Measurements from ENCODE around the gene SYT9. TPM values are rescaled to one million over a fixed set of nuclear protein-coding genes. Genes with fewer than 3 reads are reported as not detected.

Gene SYT9
- total and polyA plus RNA-seq, 9 of the 15 experiments (the other 6 are each of a cell fraction or from before 2014, with no cell fraction given), result 0.01 TPM; not detected in 8

GRCh38 chr11:7347611-7348431, 96.1 kb downstream of the SYT9 start:
- ChIA-PET CTCF (ENCODE audit: low intra/inter-chr PET ratio) (no interaction called here), POLR2A (interaction anchor here (0.7 kb wide), 1 partner anchor 352 kb away, joined by 6 read pairs; no protein-coding TSS in a partner anchor)
- no peaks in the 10 kb centered on the region for H3K9me1 ChIP-seq (ENCODE audit: control insufficient read depth, insufficient read depth, low read length)
- no peaks in the 10 kb centered on the region for H3K4me1 ChIP-seq (replicated peaks in 1 of 2; ENCODE audit: control insufficient read depth in 2 of 2, insufficient read depth in 2 of 2, low read length in 2 of 2)
- BruUV-seq (replicated peaks), result no TSS peak
- H3K36me3 ChIP-seq (ENCODE audit: control insufficient read depth, insufficient read depth, low read length), result no peaks in the 10 kb centered on the region
- H3K9ac ChIP-seq (ENCODE audit: insufficient read depth in 1 of 2, low read depth in 2 of 2, low read length in 2 of 2), result no peak overlapping the region
- no peak overlapping the region for H3K4me2 ChIP-seq (ENCODE audit: insufficient read depth, low read length)
- H3K9me3 ChIP-seq (replicated peaks; ENCODE audit: control insufficient read depth, insufficient read depth, low read depth, low read length), result no peaks in the 10 kb centered on the region
- WGBS (ENCODE audit: insufficient coverage, low coverage, missing lambda C conversion rate), result 0% methylated on average over 6 of the region's 6 CpGs
- H2AFZ ChIP-seq (ENCODE audit: low read depth, low read length), result no peak overlapping the region
- FAIRE-seq (no peak), DNase-seq (ENCODE audit: extremely low read depth in 1 of 4, low spot score in 3 of 4) (no peak), ATAC-seq (no peak)
- in situ Hi-C loops (cut with MboI), result no loop called here
- H3K27me3 ChIP-seq (ENCODE audit: control insufficient read depth in 2 of 2, insufficient read depth in 2 of 2, low read length in 2 of 2), result no peaks in the 10 kb centered on the region; a peak in 1 of 5 replicates
- intact Hi-C loops (cut with micrococcal nuclease), result no loop called here
- H3K27ac ChIP-seq (ENCODE audit: extremely low read depth, low read depth, low read length), result no peak overlapping the region
- no peaks in the 10 kb centered on the region for H4K20me1 ChIP-seq (replicated peaks; ENCODE audit: control insufficient read depth, insufficient read depth, low read length)
- H3K4me3 ChIP-seq, result no peak overlapping the region
- H3K79me2 ChIP-seq (ENCODE audit: control insufficient read depth, insufficient read depth, low read length), result no peaks in the 10 kb centered on the region
- TF ChIP-seq ZNF830 (CRISPR knock-in tag; IDR thresholded peaks at IDR 0.05), result no peak
- no peak for TF ChIP-seq ETS1 (conservative IDR thresholded peaks at IDR 0.05; ENCODE audit: control insufficient read depth, low read depth, low read length)
- TF ChIP-seq SAP30 (IDR thresholded peaks at IDR 0.05; ENCODE audit: borderline replicate concordance, insufficient read depth, low read depth, low read length, poor library complexity, severe bottlenecking), result no peak
- TF ChIP-seq, protein P1, sequence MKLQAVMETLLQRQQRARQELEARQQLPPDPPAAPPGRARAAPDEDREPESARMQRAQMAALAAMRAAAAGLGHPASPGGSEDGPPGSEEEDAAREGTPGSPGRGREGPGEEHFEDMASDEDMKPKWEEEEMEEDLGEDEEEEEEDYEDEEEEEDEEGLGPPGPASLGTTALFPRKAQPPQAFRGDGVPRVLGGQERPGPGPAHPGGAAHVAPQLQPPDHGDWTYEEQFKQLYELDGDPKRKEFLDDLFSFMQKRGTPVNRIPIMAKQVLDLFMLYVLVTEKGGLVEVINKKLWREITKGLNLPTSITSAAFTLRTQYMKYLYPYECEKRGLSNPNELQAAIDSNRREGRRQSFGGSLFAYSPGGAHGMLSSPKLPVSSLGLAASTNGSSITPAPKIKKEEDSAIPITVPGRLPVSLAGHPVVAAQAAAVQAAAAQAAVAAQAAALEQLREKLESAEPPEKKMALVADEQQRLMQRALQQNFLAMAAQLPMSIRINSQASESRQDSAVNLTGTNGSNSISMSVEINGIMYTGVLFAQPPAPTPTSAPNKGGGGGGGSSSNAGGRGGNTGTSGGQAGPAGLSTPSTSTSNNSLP (IDR thresholded peaks at IDR 0.05; ENCODE audit: borderline replicate concordance, low read depth, low read length), result no peak
- TF ChIP-seq, protein P2, sequence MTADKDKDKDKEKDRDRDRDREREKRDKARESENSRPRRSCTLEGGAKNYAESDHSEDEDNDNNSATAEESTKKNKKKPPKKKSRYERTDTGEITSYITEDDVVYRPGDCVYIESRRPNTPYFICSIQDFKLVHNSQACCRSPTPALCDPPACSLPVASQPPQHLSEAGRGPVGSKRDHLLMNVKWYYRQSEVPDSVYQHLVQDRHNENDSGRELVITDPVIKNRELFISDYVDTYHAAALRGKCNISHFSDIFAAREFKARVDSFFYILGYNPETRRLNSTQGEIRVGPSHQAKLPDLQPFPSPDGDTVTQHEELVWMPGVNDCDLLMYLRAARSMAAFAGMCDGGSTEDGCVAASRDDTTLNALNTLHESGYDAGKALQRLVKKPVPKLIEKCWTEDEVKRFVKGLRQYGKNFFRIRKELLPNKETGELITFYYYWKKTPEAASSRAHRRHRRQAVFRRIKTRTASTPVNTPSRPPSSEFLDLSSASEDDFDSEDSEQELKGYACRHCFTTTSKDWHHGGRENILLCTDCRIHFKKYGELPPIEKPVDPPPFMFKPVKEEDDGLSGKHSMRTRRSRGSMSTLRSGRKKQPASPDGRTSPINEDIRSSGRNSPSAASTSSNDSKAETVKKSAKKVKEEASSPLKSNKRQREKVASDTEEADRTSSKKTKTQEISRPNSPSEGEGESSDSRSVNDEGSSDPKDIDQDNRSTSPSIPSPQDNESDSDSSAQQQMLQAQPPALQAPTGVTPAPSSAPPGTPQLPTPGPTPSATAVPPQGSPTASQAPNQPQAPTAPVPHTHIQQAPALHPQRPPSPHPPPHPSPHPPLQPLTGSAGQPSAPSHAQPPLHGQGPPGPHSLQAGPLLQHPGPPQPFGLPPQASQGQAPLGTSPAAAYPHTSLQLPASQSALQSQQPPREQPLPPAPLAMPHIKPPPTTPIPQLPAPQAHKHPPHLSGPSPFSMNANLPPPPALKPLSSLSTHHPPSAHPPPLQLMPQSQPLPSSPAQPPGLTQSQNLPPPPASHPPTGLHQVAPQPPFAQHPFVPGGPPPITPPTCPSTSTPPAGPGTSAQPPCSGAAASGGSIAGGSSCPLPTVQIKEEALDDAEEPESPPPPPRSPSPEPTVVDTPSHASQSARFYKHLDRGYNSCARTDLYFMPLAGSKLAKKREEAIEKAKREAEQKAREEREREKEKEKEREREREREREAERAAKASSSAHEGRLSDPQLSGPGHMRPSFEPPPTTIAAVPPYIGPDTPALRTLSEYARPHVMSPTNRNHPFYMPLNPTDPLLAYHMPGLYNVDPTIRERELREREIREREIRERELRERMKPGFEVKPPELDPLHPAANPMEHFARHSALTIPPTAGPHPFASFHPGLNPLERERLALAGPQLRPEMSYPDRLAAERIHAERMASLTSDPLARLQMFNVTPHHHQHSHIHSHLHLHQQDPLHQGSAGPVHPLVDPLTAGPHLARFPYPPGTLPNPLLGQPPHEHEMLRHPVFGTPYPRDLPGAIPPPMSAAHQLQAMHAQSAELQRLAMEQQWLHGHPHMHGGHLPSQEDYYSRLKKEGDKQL (CRISPR knock-in tag; IDR thresholded peaks at IDR 0.05; ENCODE audit: borderline replicate concordance), result no peak
- TF ChIP-seq CHD1 (IDR thresholded peaks at IDR 0.05; ENCODE audit: low read length), result no peak
- no peak for TF ChIP-seq FOS (IDR thresholded peaks at IDR 0.05; ENCODE audit: extremely low read depth, insufficient read length)
- TF ChIP-seq HDGF (IDR thresholded peaks at IDR 0.05), result no peak
- TF ChIP-seq SP2 (IDR thresholded peaks at IDR 0.05; ENCODE audit: extremely low read depth, low read depth, low read length, poor library complexity, severe bottlenecking), result no peak
- no peak for TF ChIP-seq ZNF184 (CRISPR knock-in tag; IDR thresholded peaks at IDR 0.05)
- no peak for TF ChIP-seq PRPF4 (IDR thresholded peaks at IDR 0.05; ENCODE audit: insufficient read depth, low read depth, low read length, poor library complexity, severe bottlenecking)
